HG03575 (cell line): ENCODE results near the gene IFI16.

Experiments used
- ATAC-seq: cut with Tn5 transposase; IDR thresholded peaks from one replicate; pipeline ENCODE4 v1.9.1; 2021; ENCODE audit not compliant: unreplicated experiment, insufficient number of reproducible peaks, low FRiP score; ENCODE audit errors: extremely low read depth

The IFI16 gene

GRCh38 chr1:159051436-159051835 is 41.7 kb downstream of the IFI16 start:
- ATAC-seq = no peak

GRCh38 chr1:159054427-159054826 is 44.7 kb downstream of the IFI16 start:
- ATAC-seq = no peak

- no peak for ATAC-seq
Measured at GRCh38 chr1:159055181-159055641, 45.5 kb downstream of the IFI16 start.

- no peak for ATAC-seq
Measured at GRCh38 chr1:159056069-159056698, 46.5 kb downstream of the IFI16 start.

- no peak for ATAC-seq
Measured at GRCh38 chr1:159058751-159059150, 49.0 kb downstream of the IFI16 start.

- no peak for ATAC-seq
Measured at GRCh38 chr1:159065106-159065505, 55.4 kb downstream of the IFI16 start.

- no peak for ATAC-seq
Measured at GRCh38 chr1:159066108-159066507, 56.4 kb downstream of the IFI16 start.

GRCh38 chr1:159067699-159068621 is 58.3 kb downstream of the IFI16 start:
- peak; percentile 83 for ATAC-seq

- no peak for ATAC-seq
Measured at GRCh38 chr1:159068886-159069285, 59.2 kb downstream of the IFI16 start.

- ATAC-seq = no peak
Measured at GRCh38 chr1:159071970-159072582, 62.4 kb downstream of the IFI16 start.

- peak; percentile 63 for ATAC-seq
Measured at GRCh38 chr1:159076438-159077119, 66.9 kb downstream of the IFI16 start, which contains the start of gene AIM2. Gene AIM2, minus strand, starts transcription at chr1:159076766. Its CDS starts 3,267 bp downstream, at chr1:159073499.

GRCh38 chr1:159077120-159077961 is 67.6 kb downstream of the IFI16 start:
- peak; percentile 43 for ATAC-seq

- ATAC-seq = no peak
Measured at GRCh38 chr1:159079525-159079924, 69.8 kb downstream of the IFI16 start.

- ATAC-seq = no peak
Measured at GRCh38 chr1:159081626-159082025, 71.9 kb downstream of the IFI16 start.

- no peak for ATAC-seq
Measured at GRCh38 chr1:159083013-159083412, 73.3 kb downstream of the IFI16 start.

GRCh38 chr1:159084152-159084551 is 74.4 kb downstream of the IFI16 start:
- ATAC-seq = no peak

- ATAC-seq = no peak
Measured at GRCh38 chr1:159084867-159085266, 75.2 kb downstream of the IFI16 start.

- no peak for ATAC-seq
Measured at GRCh38 chr1:159088050-159088449, 78.3 kb downstream of the IFI16 start.
